HEK293 (cell line): ENCODE results near the gene ASXL1.
"Not testable (repeated sequence)": the region's sequence is repeated elsewhere in the genome, so short reads cannot be mapped to it uniquely, and the experiment has no call there.

Source experiments
- CTCF ChIP-seq: fragments of 450-650 bp; formaldehyde crosslinking; IDR thresholded peaks from 2 replicates; pipeline ENCODE4 v1.5.1; 2016; ENCODE audit warnings: missing biosample characterization, missing genetic modification characterization
- KLF17 ChIP-seq: fragments of 450-650 bp; formaldehyde crosslinking; IDR thresholded peaks from 2 replicates; pipeline ENCODE4 v1.5.1; 2016; ENCODE audit warnings: missing biosample characterization, missing genetic modification characterization
- ZNF19 ChIP-seq: fragments of 450-650 bp; formaldehyde crosslinking; IDR thresholded peaks from 2 replicates; pipeline ENCODE4; 2016; ENCODE audit warnings: missing biosample characterization, missing genetic modification characterization, low read depth
- ZNF214 ChIP-seq: fragments of 450-650 bp; formaldehyde crosslinking; IDR thresholded peaks from 2 replicates; pipeline ENCODE4 v1.5.1; 2017; ENCODE audit warnings: missing biosample characterization, mild to moderate bottlenecking, missing genetic modification characterization, borderline replicate concordance
- ZNF274 ChIP-seq, 2 experiments: fragments of 200-500 bp in 1 of 2; fragments of 450-650 bp in 1 of 2; sonication (Bioruptor generic) in 1 of 2; formaldehyde crosslinking in 1 of 2; IDR thresholded peaks; 2 replicates each; pipeline versions ENCODE4 v1.5.1 to v1.6.1; 2014 to 2016; ENCODE audit warnings: borderline replicate concordance in 1 of 2, inconsistent platforms in 1 of 2, low read length in 1 of 2, missing biosample characterization in 1 of 2, missing genetic modification characterization in 1 of 2
- ZNF692 ChIP-seq: fragments of 450-650 bp; formaldehyde crosslinking; IDR thresholded peaks from 2 replicates; pipeline ENCODE4 v1.5.1; 2016; ENCODE audit warnings: missing biosample characterization, missing genetic modification characterization
- ZNF768 ChIP-seq: fragments of 450-650 bp; formaldehyde crosslinking; IDR thresholded peaks from 2 replicates; pipeline ENCODE4 v1.5.1; 2018; ENCODE audit warnings: missing biosample characterization, mild to moderate bottlenecking, missing genetic modification characterization
- ZNF785 ChIP-seq: fragments of 450-650 bp; formaldehyde crosslinking; IDR thresholded peaks from 2 replicates; pipeline ENCODE4 v1.5.1; 2016; ENCODE audit warnings: missing biosample characterization, missing genetic modification characterization
- ZSCAN30 ChIP-seq: fragments of 450-650 bp; IDR thresholded peaks from 2 replicates; pipeline ENCODE4 v1.5.1; 2018; ENCODE audit warnings: missing biosample characterization, mild to moderate bottlenecking, missing genetic modification characterization, moderate library complexity

- not testable (repeated sequence) for TF ChIP-seq CTCF; ZSCAN30; KLF17 (tag by site-specific recombination); ZNF785; ZNF768 (tag by site-specific recombination); ZNF692; ZNF274 (IDR thresholded peaks at IDR 0.05; ENCODE audit: low read length); ZNF274 (tag by site-specific recombination; IDR thresholded peaks at IDR 0.05; ENCODE audit: borderline replicate concordance); ZNF19 (tag by site-specific recombination); ZNF214 (tag by site-specific recombination)
Measured at GRCh38 chr20:32341053-32341452, 17.1 kb upstream of the ASXL1 start.
